Measurements from ENCODE around the gene ABCB9.

ABCB9 gene

GRCh38 chr12:122981587-122982476 is 15.6 kb upstream of the ABCB9 start:
- DNase-seq = no peak

GRCh38 chr12:122981036-122981471 is 14.8 kb upstream of the ABCB9 start:
- no peak for DNase-seq

- no peak for DNase-seq
Measured at GRCh38 chr12:122980183-122981035, 14.1 kb upstream of the ABCB9 start, which contains the start of gene ARL6IP4. Gene ARL6IP4 (plus strand): TSS chr12:122980681. CDS start chr12:122981140, 459 bp downstream.

- DNase-seq = no peak
Measured at GRCh38 chr12:122979908-122980182, 13.6 kb upstream of the ABCB9 start.

- DNase-seq = no peak
Measured at GRCh38 chr12:122979001-122979907, 13.0 kb upstream of the ABCB9 start.

- no peak for DNase-seq
Measured at GRCh38 chr12:122978507-122978955, 12.3 kb upstream of the ABCB9 start.

GRCh38 chr12:122977655-122978392 is 11.6 kb upstream of the ABCB9 start:
- no peak for DNase-seq

- DNase-seq = no peak
Measured at GRCh38 chr12:122977153-122977552, 10.9 kb upstream of the ABCB9 start.

GRCh38 chr12:122976648-122976975 is 10.3 kb upstream of the ABCB9 start:
- no peak for DNase-seq

- no peak for DNase-seq
Measured at GRCh38 chr12:122975790-122976647, 9.8 kb upstream of the ABCB9 start.

GRCh38 chr12:122974892-122975789 is 8.9 kb upstream of the ABCB9 start, which contains the start of gene OGFOD2:
Gene OGFOD2 (plus strand): TSS chr12:122975244. CDS start chr12:122975252, 8 bp downstream.
- DNase-seq = peak; percentile 70

GRCh38 chr12:122974274-122974891 is 8.1 kb upstream of the ABCB9 start:
- DNase-seq = peak; percentile 97

- no peak for DNase-seq
Measured at GRCh38 chr12:122969676-122970075, 3.4 kb upstream of the ABCB9 start.

- no peak for DNase-seq
Measured at GRCh38 chr12:122968104-122968503, 1.8 kb upstream of the ABCB9 start.

GRCh38 chr12:122966743-122967550 is 684 bp upstream of the ABCB9 start:
- DNase-seq = no peak

GRCh38 chr12:122965321-122965751 is 927 bp downstream of the ABCB9 start:
- no peak for DNase-seq

GRCh38 chr12:122964439-122965257 is 1.6 kb downstream of the ABCB9 start:
- no peak for DNase-seq

GRCh38 chr12:122963941-122964265 is 2.4 kb downstream of the ABCB9 start:
- DNase-seq = no peak
